NT2/D1 (cell line): ENCODE measurements around the gene NAT9.

Experiments
- SUZ12 ChIP-seq: IDR thresholded peaks from 2 replicates; pipeline ENCODE4 v1.6.1; 2011; ENCODE audit not compliant: insufficient read length, insufficient read depth; ENCODE audit errors: extremely low read depth
- ZNF274 ChIP-seq: IDR thresholded peaks from 2 replicates; pipeline ENCODE4 v1.6.1; 2011; ENCODE audit warnings: mild to moderate bottlenecking, low read depth, low read length

DNA sequence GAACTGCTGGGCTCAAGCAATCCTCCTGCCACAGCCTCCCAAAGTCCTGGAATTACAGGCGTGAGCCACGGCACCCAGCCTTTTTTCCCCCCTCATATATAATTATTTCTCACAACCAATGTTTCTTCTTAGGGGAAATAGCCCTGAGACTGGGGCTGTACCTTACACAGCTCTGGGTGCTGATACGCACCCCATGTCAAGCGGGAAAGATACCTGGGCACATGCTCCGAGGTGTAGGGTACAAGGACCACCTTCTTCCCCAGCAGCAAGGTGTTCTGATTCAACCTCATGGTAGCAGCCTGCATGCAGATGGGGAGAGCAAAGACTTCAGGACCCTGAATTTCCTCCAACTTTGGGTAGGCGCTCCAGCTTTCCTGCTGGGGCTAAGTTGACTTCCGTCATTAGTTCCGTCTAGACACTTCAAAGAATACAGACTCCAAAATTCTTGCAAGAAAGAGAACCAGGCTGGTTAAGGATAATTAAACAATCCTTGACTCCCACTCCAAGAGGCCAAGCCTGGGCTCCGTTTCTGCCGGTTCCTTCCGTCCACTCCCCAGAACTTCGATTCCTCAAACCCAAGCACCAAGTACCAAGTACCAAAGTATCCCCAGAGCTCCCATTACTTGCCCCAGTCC, 619 bp downstream of the NAT9 start:
- TF ChIP-seq ZNF274 (no peak), SUZ12 (no peak)
